Measurements from ENCODE around the gene CAND1. TPM values are rescaled to one million over a fixed set of nuclear protein-coding genes. Genes with fewer than 3 reads are reported as not detected.

The CAND1 gene
- total and polyA plus RNA-seq, 2 donors (not counting 1 experiment from before 2014, with no cell fraction given), result 14.8 to 108 TPM

DNA sequence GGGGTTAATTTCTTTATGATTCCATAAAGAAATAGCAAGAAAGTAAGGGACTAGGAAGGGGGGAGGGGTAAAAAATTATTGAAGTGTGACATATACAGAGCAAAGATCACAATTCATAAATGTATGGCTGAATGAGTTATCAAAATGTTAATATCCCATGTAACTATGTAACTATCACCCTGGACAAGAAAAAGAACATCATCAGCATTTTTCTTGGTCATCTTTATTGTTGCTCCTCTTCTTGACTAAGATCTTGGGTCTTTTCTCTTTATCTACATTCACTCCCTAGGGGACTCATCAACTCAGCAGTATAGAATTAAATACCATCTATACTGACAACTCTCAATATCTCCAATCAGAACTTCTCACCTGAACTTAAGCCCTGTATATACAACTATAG, 57.5 kb downstream of the CAND1 start:
- Histone ChIP-seq H3K27me3 (replicated peaks in 1 of 4; ENCODE audit: control extremely low read depth in 1 of 4, control insufficient read depth in 3 of 4, insufficient read depth in 4 of 4, low read length in 3 of 4) (no peaks in the 10 kb centered on the region), H3K4me2 (replicated peaks; ENCODE audit: low read depth, low read length, poor library complexity, severe bottlenecking) (no peak overlapping the region), H3K79me2 (ENCODE audit: control insufficient read depth, insufficient read depth, low read length) (no peaks in the 10 kb centered on the region), H3K36me3 (replicated peaks in 1 of 2; ENCODE audit: control extremely low read depth in 1 of 2, control insufficient read depth in 1 of 2, extremely low read depth in 1 of 2, insufficient read depth in 2 of 2, low read length in 1 of 2) (no peaks in the 10 kb centered on the region), H3K9me3 (ENCODE audit: control extremely low read depth in 1 of 3, control insufficient read depth in 2 of 3, insufficient read depth in 1 of 3, low read length in 2 of 3) (peaks cover 0 to 14% (median 0%) of the 10 kb centered on the region in 3 donors), H3K4me1 (ENCODE audit: control insufficient read depth in 2 of 2, insufficient read depth in 2 of 2, low read length in 2 of 2) (no peaks in the 10 kb centered on the region), H2AFZ (ENCODE audit: insufficient read depth, low read depth, low read length, poor library complexity, severe bottlenecking) (no peak overlapping the region), H3K27ac (ENCODE audit: low read length in 2 of 2) (no peak overlapping the region), H4K20me1 (ENCODE audit: control insufficient read depth, insufficient read depth, low read length, poor library complexity, severe bottlenecking) (no peaks in the 10 kb centered on the region), H3K9ac (ENCODE audit: low read length) (no peak overlapping the region), H3K4me3 (ENCODE audit: control extremely low read depth in 1 of 5, extremely low read depth in 1 of 5, insufficient read depth in 1 of 5, low read depth in 2 of 5, low read length in 4 of 5) (no peak overlapping the region)
- peaks cover 2% of the 10 kb centered on the region for H3K4me1 Mint-ChIP-seq
- ChIA-PET POLR2A (no interaction called here), CTCF (no interaction called here)
- intact Hi-C loops (cut with micrococcal nuclease), result no loop called here
- H3K27ac Mint-ChIP-seq, result no peak overlapping the region
- DNase-seq, result no peak
- no peak overlapping the region for H3K4me3 Mint-ChIP-seq
- TF ChIP-seq EZH2 (IDR thresholded peaks at IDR 0.05; ENCODE audit: borderline replicate concordance, insufficient read depth, low read depth, low read length, poor library complexity, severe bottlenecking), result no peak
- TF ChIP-seq, protein P1, sequence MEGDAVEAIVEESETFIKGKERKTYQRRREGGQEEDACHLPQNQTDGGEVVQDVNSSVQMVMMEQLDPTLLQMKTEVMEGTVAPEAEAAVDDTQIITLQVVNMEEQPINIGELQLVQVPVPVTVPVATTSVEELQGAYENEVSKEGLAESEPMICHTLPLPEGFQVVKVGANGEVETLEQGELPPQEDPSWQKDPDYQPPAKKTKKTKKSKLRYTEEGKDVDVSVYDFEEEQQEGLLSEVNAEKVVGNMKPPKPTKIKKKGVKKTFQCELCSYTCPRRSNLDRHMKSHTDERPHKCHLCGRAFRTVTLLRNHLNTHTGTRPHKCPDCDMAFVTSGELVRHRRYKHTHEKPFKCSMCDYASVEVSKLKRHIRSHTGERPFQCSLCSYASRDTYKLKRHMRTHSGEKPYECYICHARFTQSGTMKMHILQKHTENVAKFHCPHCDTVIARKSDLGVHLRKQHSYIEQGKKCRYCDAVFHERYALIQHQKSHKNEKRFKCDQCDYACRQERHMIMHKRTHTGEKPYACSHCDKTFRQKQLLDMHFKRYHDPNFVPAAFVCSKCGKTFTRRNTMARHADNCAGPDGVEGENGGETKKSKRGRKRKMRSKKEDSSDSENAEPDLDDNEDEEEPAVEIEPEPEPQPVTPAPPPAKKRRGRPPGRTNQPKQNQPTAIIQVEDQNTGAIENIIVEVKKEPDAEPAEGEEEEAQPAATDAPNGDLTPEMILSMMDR (IDR thresholded peaks at IDR 0.05), result no peak
- ATAC-seq (ENCODE audit: low read depth), result no peak
- no peaks in the 10 kb centered on the region for H3K9me3 Mint-ChIP-seq (ENCODE audit: insufficient read depth)
- no peaks in the 10 kb centered on the region for H3K27me3 Mint-ChIP-seq

DNA sequence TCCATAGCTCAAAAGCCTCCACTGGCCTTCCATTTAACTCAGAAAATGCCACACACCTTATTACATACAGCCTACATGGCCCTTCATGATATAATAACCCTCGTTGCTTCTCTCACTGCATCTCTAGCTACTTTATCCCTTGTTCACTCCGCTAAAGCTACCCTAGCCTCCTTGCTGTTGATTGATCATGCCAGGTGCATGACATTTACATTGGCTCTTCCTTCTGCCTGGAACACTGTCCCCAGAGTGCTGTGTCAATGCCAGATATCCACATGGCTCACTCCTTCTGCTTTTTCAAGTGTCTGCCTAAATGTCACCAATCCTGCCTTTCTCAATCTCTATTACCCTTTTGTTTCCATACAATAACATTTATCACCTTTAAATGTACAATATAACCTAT, 58.3 kb downstream of the CAND1 start:
- H3K27me3 Mint-ChIP-seq, result no peaks in the 10 kb centered on the region
- Histone ChIP-seq H3K9ac (ENCODE audit: low read length) (no peak overlapping the region), H3K79me2 (ENCODE audit: control insufficient read depth, insufficient read depth, low read length) (no peaks in the 10 kb centered on the region), H3K4me3 (ENCODE audit: control extremely low read depth in 1 of 5, extremely low read depth in 1 of 5, insufficient read depth in 1 of 5, low read depth in 2 of 5, low read length in 4 of 5) (no peak overlapping the region), H3K36me3 (replicated peaks in 1 of 2; ENCODE audit: control extremely low read depth in 1 of 2, control insufficient read depth in 1 of 2, extremely low read depth in 1 of 2, insufficient read depth in 2 of 2, low read length in 1 of 2) (no peaks in the 10 kb centered on the region), H3K27me3 (replicated peaks in 1 of 4; ENCODE audit: control extremely low read depth in 1 of 4, control insufficient read depth in 3 of 4, insufficient read depth in 4 of 4, low read length in 3 of 4) (no peaks in the 10 kb centered on the region), H2AFZ (ENCODE audit: insufficient read depth, low read depth, low read length, poor library complexity, severe bottlenecking) (no peak overlapping the region), H3K27ac (ENCODE audit: low read length in 2 of 2) (no peak overlapping the region), H3K4me1 (ENCODE audit: control insufficient read depth in 2 of 2, insufficient read depth in 2 of 2, low read length in 2 of 2) (no peaks in the 10 kb centered on the region), H3K9me3 (ENCODE audit: control extremely low read depth in 1 of 3, control insufficient read depth in 2 of 3, insufficient read depth in 1 of 3, low read length in 2 of 3) (peaks cover 0 to 11% (median 0%) of the 10 kb centered on the region in 3 donors), H3K4me2 (replicated peaks; ENCODE audit: low read depth, low read length, poor library complexity, severe bottlenecking) (no peak overlapping the region), H4K20me1 (ENCODE audit: control insufficient read depth, insufficient read depth, low read length, poor library complexity, severe bottlenecking) (no peaks in the 10 kb centered on the region)
- no peaks in the 10 kb centered on the region for H3K9me3 Mint-ChIP-seq (ENCODE audit: insufficient read depth)
- H3K4me3 Mint-ChIP-seq, result no peak overlapping the region
- no peak overlapping the region for H3K27ac Mint-ChIP-seq
- DNase-seq (no peak), ATAC-seq (ENCODE audit: low read depth) (no peak)
- WGBS (ENCODE audit: insufficient coverage), result 98% methylated on average over 2 of the region's 2 CpGs
- H3K4me1 Mint-ChIP-seq, result peaks cover 2% of the 10 kb centered on the region
- TF ChIP-seq, protein P1 (IDR thresholded peaks at IDR 0.05), result no peak
- TF ChIP-seq EZH2 (IDR thresholded peaks at IDR 0.05; ENCODE audit: borderline replicate concordance, insufficient read depth, low read depth, low read length, poor library complexity, severe bottlenecking), result no peak
- CTCF ChIA-PET, result no interaction called here
- POLR2A ChIA-PET, result no interaction called here
- intact Hi-C loops (cut with micrococcal nuclease), result no loop called here
